Kidney epithelial cell (primary cell): ENCODE results near the gene CUL9. TPM values are rescaled to one million over a fixed set of nuclear protein-coding genes. Genes with fewer than 3 reads are reported as not detected.

Experiments
- DNase-seq: peaks from one replicate; pipeline ENCODE4 v3.0.0-alpha.2; 2010; ENCODE audit warnings: low read depth
- H3K27me3 ChIP-seq: 2 replicates; pipeline ENCODE4 v1.6.0; 2011; ENCODE audit warnings: low read length; ENCODE audit not compliant: control insufficient read depth, insufficient read depth
- H3K36me3 ChIP-seq: 2 replicates; pipeline ENCODE4 v1.5.1; 2011; ENCODE audit warnings: low read length; ENCODE audit not compliant: control insufficient read depth, insufficient read depth
- H3K4me3 ChIP-seq: 2 replicates; pipeline ENCODE4 v1.5.1; 2011; ENCODE audit warnings: low read depth, mild to moderate bottlenecking, control low read depth, low read length
- total RNA-seq: library from RNA; depleted of rRNA; stranded (reverse); fragments of >200 nt; gene quantifications from 2 replicates; pipeline ENCODE4 v1.2.3, GENCODE V29; 2015
- TF ChIP-seq, protein P1 (sequence below): IDR thresholded peaks from 2 replicates; pipeline ENCODE4 v1.5.1; 2011; ENCODE audit warnings: mild to moderate bottlenecking, moderate library complexity, low read length, control low read depth, inconsistent platforms; ENCODE audit not compliant: insufficient read depth, poor library complexity, severe bottlenecking

Gene CUL9
- total RNA-seq, 1 donor from 2014 or later = 41.1 TPM

DNA sequence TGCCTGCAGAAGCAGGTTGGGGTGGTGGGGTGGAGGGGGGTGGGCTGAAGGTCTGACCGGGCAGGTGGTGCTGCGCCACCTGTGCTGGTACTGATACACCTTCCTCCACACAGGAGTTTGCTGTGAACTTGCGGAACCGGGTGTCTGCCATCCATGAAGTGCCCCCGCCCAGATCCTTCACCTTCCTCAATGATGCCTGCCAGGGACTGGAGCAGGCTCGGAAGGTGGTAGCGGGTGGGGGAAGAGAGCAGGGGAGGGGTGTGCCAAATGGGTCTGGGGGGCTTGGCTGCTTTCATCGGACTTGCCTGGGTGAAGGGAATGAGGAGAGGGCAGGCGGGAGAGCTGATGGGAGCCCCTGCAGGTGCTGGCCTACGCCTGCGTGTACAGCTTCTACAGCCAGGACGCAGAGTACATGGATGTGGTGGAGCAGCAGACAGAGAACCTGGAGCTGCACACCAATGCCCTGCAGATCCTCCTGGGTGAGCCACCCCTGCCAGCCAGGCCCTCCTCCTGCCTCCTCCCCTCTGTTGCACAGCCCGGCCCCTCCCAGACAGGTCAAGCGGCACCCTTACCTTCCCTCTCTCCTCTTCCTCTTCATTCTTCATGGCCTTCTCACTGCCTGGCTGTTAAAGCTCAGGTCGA lies 40.5 kb downstream of the CUL9 start:
- peaks cover 3% of the 10 kb centered on the region for H3K36me3 ChIP-seq
- no peaks in the 10 kb centered on the region for H3K27me3 ChIP-seq
- no peak for DNase-seq
- TF ChIP-seq, protein P1, sequence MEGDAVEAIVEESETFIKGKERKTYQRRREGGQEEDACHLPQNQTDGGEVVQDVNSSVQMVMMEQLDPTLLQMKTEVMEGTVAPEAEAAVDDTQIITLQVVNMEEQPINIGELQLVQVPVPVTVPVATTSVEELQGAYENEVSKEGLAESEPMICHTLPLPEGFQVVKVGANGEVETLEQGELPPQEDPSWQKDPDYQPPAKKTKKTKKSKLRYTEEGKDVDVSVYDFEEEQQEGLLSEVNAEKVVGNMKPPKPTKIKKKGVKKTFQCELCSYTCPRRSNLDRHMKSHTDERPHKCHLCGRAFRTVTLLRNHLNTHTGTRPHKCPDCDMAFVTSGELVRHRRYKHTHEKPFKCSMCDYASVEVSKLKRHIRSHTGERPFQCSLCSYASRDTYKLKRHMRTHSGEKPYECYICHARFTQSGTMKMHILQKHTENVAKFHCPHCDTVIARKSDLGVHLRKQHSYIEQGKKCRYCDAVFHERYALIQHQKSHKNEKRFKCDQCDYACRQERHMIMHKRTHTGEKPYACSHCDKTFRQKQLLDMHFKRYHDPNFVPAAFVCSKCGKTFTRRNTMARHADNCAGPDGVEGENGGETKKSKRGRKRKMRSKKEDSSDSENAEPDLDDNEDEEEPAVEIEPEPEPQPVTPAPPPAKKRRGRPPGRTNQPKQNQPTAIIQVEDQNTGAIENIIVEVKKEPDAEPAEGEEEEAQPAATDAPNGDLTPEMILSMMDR = no peak
- no peak overlapping the region for H3K4me3 ChIP-seq

DNA sequence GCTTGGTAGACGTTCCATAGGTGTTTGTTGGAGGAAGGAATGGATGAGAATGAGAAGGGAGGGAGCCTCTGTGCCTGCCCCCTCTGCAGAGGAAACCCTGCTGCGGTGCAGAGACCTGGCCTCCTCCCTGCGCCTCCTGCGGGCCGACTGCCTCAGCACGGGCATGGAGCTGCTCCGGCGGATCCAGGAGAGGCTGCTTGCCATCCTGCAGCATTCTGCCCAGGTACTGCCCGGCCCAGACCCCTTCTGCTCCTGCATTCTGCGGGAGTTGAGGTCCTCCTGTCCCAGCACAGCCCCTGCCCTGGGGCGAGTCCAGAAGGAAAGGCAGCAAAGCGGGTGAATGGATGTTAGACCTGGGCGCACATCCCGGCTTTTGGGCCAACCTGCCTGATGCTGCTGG lies 41.2 kb downstream of the CUL9 start:
- DNase-seq = no peak
- TF ChIP-seq, protein P1 = no peak
- no peak overlapping the region for H3K4me3 ChIP-seq
- peaks cover 3% of the 10 kb centered on the region for H3K36me3 ChIP-seq
- H3K27me3 ChIP-seq = no peaks in the 10 kb centered on the region

DNA sequence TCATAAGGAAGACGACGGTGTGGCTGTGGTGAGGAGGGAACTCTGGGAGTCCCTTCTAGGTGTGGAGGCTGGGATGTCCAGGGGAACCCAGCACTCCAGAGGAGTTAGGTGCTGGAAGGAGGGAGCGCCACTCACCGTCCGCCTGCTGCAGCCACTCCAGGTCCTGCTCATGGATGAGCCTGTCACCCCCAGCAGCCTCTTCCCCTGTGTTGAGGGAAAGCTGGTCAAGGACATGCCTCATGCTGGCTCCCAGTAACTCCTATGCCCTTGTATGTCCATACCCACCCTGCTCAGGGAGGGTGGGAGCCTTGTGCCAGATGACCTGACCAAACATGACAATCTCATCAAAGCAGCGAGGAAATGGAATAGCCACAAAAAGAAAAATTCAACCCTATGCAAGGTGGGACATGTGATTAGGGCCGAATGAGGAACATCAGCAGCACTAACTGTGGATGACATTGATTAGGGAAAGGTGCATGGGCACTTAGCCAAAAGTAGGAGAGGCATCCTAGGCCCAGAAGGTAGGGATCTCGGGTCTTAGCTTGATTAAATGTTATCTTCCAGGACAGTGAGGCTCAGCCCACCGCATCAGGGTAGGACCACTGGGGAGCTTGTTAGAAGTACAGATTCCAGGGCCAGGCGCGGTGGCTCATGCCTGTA lies 44.3 kb downstream of the CUL9 start:
- TF ChIP-seq, protein P1 = no peak
- Histone ChIP-seq H3K36me3 (peaks cover 3% of the 10 kb centered on the region), H3K27me3 (peaks cover 3% of the 10 kb centered on the region), H3K4me3 (no peak overlapping the region)
- DNase-seq = no peak

DNA sequence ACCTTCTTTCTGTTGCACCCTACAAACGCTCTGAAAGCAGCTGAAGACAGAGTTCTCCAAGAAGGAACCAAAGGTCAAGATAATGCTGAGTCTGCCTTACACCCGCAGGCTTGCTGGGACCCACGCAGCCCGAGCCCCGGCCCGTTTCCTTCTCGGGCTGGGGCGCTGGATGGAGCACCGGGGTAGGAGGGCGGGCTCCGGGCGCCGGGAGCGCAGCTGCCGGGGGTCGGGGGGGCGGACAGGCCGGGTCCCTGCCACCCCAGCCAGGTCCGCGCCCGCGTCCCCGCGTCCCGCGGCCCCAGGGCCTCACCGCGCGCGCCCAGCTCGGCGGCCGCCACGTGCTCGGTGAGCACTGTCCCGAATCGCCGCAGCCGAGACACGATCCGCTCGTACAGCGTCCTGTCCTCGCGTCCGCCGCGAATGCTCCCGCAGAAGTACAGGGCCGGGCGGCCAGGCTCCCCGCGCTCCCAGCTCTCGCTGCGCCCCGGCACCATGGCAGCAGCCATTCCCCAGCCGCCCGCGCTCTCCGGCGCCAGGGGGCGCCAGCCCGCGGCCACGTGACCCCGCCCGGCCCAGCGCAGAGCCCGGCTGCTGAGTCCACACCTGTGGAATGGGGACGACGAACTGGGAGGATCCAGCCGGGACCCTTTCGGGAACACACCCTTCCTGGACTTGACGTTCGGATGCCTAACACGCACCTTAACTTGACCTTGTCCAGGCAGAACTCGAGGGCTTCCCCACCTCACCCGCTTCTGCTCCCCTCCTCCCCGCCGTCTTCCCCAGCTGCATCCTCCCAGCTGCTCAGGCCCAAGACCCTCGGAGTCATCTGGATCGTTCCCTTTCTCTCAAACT lies 47.2 kb downstream of the CUL9 start, which contains the start of gene DNPH1:
Gene DNPH1, minus strand, starts transcription at position 531 of the 852 bp plus-strand sequence. Its CDS starts 25 bp downstream, at position 506.
- H3K4me3 ChIP-seq = peak within 1 kb of the TSS; percentile 54
- DNase-seq = no peak
- H3K36me3 ChIP-seq = peaks cover 1% of the 10 kb centered on the region
- H3K27me3 ChIP-seq = peaks cover 3% of the 10 kb centered on the region
- TF ChIP-seq, protein P1 = peak; percentile 18

DNA sequence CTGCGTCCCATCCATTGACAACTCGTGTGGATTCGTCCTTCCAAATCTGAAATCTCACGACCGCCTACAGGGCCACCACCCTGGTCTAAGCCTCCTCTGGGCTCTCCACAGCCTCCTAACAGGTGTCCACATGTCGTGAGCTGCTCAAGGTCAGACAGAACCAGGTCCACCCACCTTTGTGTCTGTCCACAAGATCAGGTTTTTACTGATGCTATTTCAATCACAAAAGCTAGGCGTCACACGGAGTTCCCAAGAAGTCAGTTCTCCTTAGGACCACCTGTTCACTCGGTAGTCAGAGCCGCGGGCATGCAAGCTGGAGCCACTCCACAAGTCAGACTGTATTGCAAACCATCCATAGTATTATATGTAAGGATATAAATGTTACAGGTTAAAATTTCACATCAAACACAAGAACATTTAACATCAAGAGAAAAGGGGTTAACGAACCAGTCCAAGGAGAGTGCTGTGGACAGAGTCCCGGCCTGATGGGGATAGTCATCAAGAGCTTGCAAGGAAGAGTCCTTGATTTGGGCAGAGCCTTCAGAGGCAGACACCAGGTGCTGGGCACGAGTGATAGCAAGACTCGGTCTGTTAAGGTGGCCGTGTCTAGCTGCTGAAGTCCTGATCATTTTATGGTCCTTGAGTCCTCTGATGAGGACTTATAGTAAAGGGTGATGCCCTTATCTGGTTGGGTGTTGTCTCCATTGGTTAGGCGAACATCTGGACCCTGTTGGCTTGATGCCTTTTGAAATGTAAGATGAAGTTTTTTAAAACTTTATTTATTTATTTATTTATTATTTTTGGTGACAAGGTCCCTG lies 48.0 kb downstream of the CUL9 start:
- Histone ChIP-seq H3K36me3 (peaks cover 1% of the 10 kb centered on the region), H3K27me3 (peaks cover 3% of the 10 kb centered on the region), H3K4me3 (no peak overlapping the region)
- TF ChIP-seq, protein P1 = no peak
- no peak for DNase-seq
